ENCODE results near the gene EXOC1. TPM values are rescaled to one million over a fixed set of nuclear protein-coding genes. Genes with fewer than 3 reads are reported as not detected.
"Not testable (repeated sequence)": the region's sequence is repeated elsewhere in the genome, so short reads cannot be mapped to it uniquely, and the experiment has no call there.

The EXOC1 gene
- polyA plus RNA-seq, 6 donors from 2014 or later = 1.3 to 15.6 (median 12.3) TPM

DNA sequence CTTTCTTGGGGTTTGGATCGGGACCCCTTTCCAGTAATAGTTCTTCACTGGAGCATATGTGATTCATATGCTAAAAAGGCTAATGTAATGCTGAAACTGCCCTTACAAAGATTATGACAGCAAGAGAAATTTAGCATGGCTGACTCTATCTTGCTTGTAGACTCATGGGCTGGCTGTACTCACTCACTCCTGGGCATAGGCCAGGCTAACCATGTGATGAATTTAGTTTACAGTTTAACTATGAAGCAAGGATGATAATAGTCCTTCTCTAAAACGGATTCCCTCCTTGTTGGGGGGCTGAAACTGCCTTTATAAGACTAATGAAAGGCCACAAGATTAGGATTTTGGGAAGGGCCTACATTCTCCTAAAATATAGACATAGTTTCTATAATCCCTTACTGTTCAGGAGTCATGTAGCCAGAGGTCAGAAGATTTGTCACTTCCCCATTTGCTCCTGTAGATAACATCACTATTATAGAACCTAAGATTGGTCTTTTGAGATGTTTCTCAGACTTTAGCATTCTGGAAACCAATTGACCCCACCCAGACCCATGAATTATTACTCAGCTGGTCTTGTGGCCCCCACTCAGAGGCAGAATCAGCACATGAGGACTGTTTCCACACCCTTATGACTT lies 74.5 kb downstream of the EXOC1 start:
- no peaks in the 10 kb centered on the region for H3K9me3 Mint-ChIP-seq
- no peak overlapping the region for H3K4me3 Mint-ChIP-seq
- ATAC-seq (ENCODE audit: low read depth in 2 of 2) = no peak
- H3K36me3 Mint-ChIP-seq = no peaks in the 10 kb centered on the region
- peak overlapping the region in 1 of 6 donors; percentile 9 for H3K27ac Mint-ChIP-seq
- no peak for DNase-seq
- peaks cover 4 to 20% (median 11%) of the 10 kb centered on the region in 3 donors for H3K4me1 Mint-ChIP-seq
- no peaks in the 10 kb centered on the region for H3K27me3 Mint-ChIP-seq

- DNase-seq (no peak), ATAC-seq (ENCODE audit: low read depth in 2 of 2) (no peak)
- H3K27ac Mint-ChIP-seq = no peak overlapping the region
- no peaks in the 10 kb centered on the region for H3K27me3 Mint-ChIP-seq
- H3K36me3 Mint-ChIP-seq = no peaks in the 10 kb centered on the region
- H3K4me3 Mint-ChIP-seq = no peak overlapping the region
- H3K4me1 Mint-ChIP-seq = peaks cover 4 to 20% (median 6%) of the 10 kb centered on the region in 3 donors
- H3K9me3 Mint-ChIP-seq = peaks cover 0 to 3% (median 0%) of the 10 kb centered on the region in 7 donors
These were observed 75.4 kb downstream of the EXOC1 start for GRCh38 chr4:55928846-55929245.

DNA sequence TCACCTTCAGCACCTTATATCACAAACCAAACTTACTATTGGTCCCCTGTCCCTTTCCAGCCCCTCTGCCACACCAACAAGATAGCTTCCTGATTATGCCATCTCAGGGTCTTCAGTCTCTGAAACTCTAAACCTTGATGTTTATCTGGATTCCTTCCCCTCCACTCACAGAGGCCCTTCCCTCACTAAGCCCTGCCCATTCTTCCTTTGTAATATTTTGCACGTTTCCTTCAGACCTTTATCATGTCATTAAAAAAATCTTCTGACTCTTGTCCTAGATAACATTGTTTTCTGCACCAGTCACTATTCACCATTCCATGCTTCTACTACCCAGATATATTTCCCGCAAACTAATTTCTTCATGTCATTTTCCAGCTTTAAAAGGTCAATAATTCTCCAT lies 77.6 kb downstream of the EXOC1 start:
- peak overlapping the region in 1 of 8 donors; percentile 39 for H3K4me3 Mint-ChIP-seq
- DNase-seq (no peak), ATAC-seq (ENCODE audit: low read depth in 2 of 2) (no peak)
- H3K4me1 Mint-ChIP-seq = peaks cover 6 to 19% (median 7%) of the 10 kb centered on the region in 3 donors
- peaks cover under 1 to 5% of the 10 kb centered on the region in 2 donors for H3K36me3 Mint-ChIP-seq
- peaks cover 0 to 19% (median 4%) of the 10 kb centered on the region in 7 donors for H3K9me3 Mint-ChIP-seq
- no peaks in the 10 kb centered on the region for H3K27me3 Mint-ChIP-seq
- peak overlapping the region; percentile 3 to 75 (median 46) for H3K27ac Mint-ChIP-seq

DNA sequence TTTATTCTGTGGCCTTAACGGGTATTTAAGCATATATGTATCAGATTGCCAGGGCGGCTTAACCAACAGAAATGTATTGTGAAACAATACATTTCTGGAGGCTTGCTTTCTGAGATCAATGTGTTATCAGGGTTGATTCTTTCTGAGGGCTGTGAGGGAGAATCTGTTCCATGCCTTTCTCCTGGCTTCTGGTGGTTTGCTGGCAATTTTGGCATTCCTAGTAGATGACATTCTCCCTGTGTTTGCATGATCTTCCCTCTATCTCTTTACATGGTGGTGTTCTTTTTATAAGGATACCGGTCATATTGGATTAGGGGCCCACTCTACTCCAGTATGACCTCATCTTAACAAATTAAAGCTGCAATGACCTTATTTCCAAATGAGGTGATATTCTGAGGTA lies 78.4 kb downstream of the EXOC1 start:
- no peak for DNase-seq
- Mint-ChIP-seq H3K36me3 (peaks cover 5 to 6% of the 10 kb centered on the region in 2 donors), H3K4me1 (peaks cover 0 to 13% (median 7%) of the 10 kb centered on the region in 3 donors), H3K9me3 (peaks cover 0 to 27% (median 10%) of the 10 kb centered on the region in 7 donors), H3K4me3 (peak overlapping the region in 1 of 8 donors; percentile 10), H3K27ac (peak overlapping the region in 3 of 6 donors; percentile 30 to 70 (median 33)), H3K27me3 (no peaks in the 10 kb centered on the region)
- ATAC-seq (ENCODE audit: low read depth in 2 of 2) = no peak

- peaks cover 7 to 8% of the 10 kb centered on the region in 2 donors for H3K36me3 Mint-ChIP-seq
- H3K27me3 Mint-ChIP-seq = no peaks in the 10 kb centered on the region
- ATAC-seq (ENCODE audit: low read depth in 2 of 2) (no peak), DNase-seq (no peak)
- no peak overlapping the region for H3K4me3 Mint-ChIP-seq
- no peak overlapping the region for H3K27ac Mint-ChIP-seq
- H3K4me1 Mint-ChIP-seq = peaks cover 0 to 13% (median 7%) of the 10 kb centered on the region in 3 donors
- peaks cover 0 to 33% (median 14%) of the 10 kb centered on the region in 7 donors for H3K9me3 Mint-ChIP-seq
These were observed 79.1 kb downstream of the EXOC1 start for GRCh38 chr4:55932511-55932910.

DNA sequence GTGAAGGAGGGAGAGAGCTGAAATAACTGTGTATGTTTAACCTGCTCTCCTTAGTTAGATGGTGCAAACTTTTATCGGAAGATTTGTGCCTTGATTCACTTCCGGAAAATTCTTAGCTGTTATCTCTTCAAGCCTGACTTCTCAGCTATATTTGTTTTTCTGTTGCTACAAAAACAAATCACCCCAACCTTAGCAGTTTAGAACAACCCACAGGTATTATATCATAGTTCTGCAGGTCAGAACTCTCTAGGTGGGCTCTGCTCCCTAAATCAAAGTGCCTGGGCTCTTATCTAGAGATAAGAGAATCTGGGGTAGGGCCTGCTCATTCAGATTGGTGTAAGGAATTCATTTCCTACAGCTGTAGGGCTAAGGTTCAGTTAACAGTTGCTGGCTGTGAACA lies 80.2 kb downstream of the EXOC1 start:
- Mint-ChIP-seq H3K4me1 (peaks cover 3 to 16% (median 9%) of the 10 kb centered on the region in 3 donors), H3K36me3 (peaks cover 18 to 19% of the 10 kb centered on the region in 2 donors), H3K9me3 (peaks cover 0 to 42% (median 21%) of the 10 kb centered on the region in 7 donors), H3K27ac (no peak overlapping the region), H3K27me3 (no peaks in the 10 kb centered on the region), H3K4me3 (no peak overlapping the region)
- DNase-seq (no peak), ATAC-seq (ENCODE audit: low read depth in 2 of 2) (no peak)

GRCh38 chr4:55935907-55936306 lies 82.5 kb downstream of the EXOC1 start:
- DNase-seq; ATAC-seq (ENCODE audit: low read depth in 2 of 2); H3K27ac Mint-ChIP-seq; H3K4me3 Mint-ChIP-seq; H3K27me3 Mint-ChIP-seq: not testable (repeated sequence)
- peaks cover 0 to 55% (median 21%) of the 10 kb centered on the region in 7 donors for H3K9me3 Mint-ChIP-seq
- H3K36me3 Mint-ChIP-seq = peaks cover 34 to 40% of the 10 kb centered on the region in 2 donors
- peaks cover 12 to 16% (median 15%) of the 10 kb centered on the region in 3 donors for H3K4me1 Mint-ChIP-seq

- Mint-ChIP-seq H3K36me3 (peaks cover 34 to 40% of the 10 kb centered on the region in 2 donors), H3K27ac (peak overlapping the region in 4 of 6 donors; percentile 1 to 71 (median 43)), H3K4me1 (peaks cover 10 to 16% (median 11%) of the 10 kb centered on the region in 3 donors), H3K27me3 (no peaks in the 10 kb centered on the region), H3K9me3 (peaks cover 0 to 55% (median 21%) of the 10 kb centered on the region in 7 donors), H3K4me3 (peak overlapping the region in 5 of 8 donors; percentile 23 to 69 (median 37))
- no peak for DNase-seq
- no peak for ATAC-seq (ENCODE audit: low read depth in 2 of 2)
These were observed 85.0 kb downstream of the EXOC1 start for GRCh38 chr4:55938481-55938880.

DNA sequence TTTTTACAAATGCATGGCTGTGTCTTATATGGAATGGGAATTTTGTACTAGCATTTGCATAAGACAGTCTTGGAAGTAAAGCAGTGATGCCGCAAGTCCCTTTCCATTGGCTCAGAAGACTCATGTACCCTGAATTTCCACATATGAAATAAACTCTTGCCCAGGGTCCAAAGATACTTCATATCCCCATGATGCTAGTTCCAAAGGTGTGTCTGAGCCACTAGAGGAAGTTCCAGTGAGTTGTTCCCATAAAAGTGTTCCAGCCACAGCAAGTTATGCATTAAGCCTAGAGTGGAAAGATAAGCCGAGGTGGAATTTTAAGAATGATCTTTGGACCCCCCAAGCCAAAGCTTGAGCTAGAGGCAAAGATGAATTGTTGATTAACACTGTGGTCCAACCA lies 86.0 kb downstream of the EXOC1 start:
- peaks cover 37 to 47% of the 10 kb centered on the region in 2 donors for H3K36me3 Mint-ChIP-seq
- ATAC-seq (ENCODE audit: low read depth in 2 of 2) (no peak), DNase-seq (no peak)
- no peak overlapping the region for H3K4me3 Mint-ChIP-seq
- H3K9me3 Mint-ChIP-seq = peaks cover 0 to 50% (median 18%) of the 10 kb centered on the region in 7 donors
- no peaks in the 10 kb centered on the region for H3K27me3 Mint-ChIP-seq
- peak overlapping the region in 1 of 6 donors; percentile 6 for H3K27ac Mint-ChIP-seq
- H3K4me1 Mint-ChIP-seq = peaks cover 10 to 22% (median 17%) of the 10 kb centered on the region in 3 donors

GRCh38 chr4:55941881-55942396 lies 88.5 kb downstream of the EXOC1 start:
- DNase-seq (no peak), ATAC-seq (ENCODE audit: low read depth in 2 of 2) (no peak)
- Mint-ChIP-seq H3K4me1 (peaks cover 29 to 46% (median 42%) of the 10 kb centered on the region in 3 donors), H3K9me3 (peaks cover 0 to 30% (median 9%) of the 10 kb centered on the region in 7 donors), H3K36me3 (peaks cover 37 to 51% of the 10 kb centered on the region in 2 donors), H3K27ac (peak overlapping the region in 2 of 6 donors; percentile 12 to 69), H3K4me3 (no peak overlapping the region), H3K27me3 (no peaks in the 10 kb centered on the region)

DNA sequence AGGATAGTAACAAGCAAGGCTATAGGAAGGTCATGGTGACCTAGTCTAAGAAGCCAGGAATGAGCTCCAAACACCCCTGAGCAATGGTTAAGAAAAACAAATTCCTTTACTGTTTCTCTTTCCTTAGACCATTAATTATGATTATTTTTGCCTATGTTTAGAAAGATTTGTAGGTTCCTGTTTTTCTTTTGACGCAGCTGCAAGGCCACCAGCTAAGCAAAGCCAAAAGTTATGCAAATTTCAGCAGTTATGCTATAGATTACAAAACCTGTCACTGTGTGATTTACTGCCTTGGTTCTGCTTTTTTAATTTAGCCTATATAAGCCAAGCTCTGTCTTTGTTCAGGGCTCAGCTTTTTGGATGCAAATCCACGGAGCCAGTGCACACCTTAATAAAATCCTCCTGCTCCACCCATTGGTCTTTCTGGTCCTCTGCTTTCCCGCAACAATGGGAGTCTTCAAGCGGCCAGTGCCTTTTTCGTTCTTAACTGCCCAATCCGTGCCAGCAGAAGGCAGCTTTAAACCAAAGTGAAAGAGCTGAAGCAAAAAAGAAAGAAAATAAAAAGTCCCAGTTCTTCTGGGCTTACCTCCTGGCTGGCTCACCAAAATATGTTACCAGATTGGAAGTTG lies 93.9 kb downstream of the EXOC1 start:
- H3K4me1 Mint-ChIP-seq = peaks cover 40 to 63% (median 54%) of the 10 kb centered on the region in 3 donors

GRCh38 chr4:55947912-55948725 lies 94.7 kb downstream of the EXOC1 start:
- peak overlapping the region; percentile 91 to 99 (median 94) for H3K4me3 Mint-ChIP-seq
- H3K36me3 Mint-ChIP-seq = peaks cover 9 to 20% of the 10 kb centered on the region in 2 donors
- ATAC-seq (ENCODE audit: low read depth in 2 of 2) (peak; percentile 54 to 56), DNase-seq (peak; percentile 70)
- peaks cover 0 to 2% (median 0%) of the 10 kb centered on the region in 7 donors for H3K9me3 Mint-ChIP-seq
- H3K4me1 Mint-ChIP-seq = peaks cover 40 to 63% (median 54%) of the 10 kb centered on the region in 3 donors
- no peaks in the 10 kb centered on the region for H3K27me3 Mint-ChIP-seq
- peak overlapping the region; percentile 98 to 100 (median 100) for H3K27ac Mint-ChIP-seq

More for the DNA sequence above, 93.9 kb downstream of the EXOC1 start:
- H3K27me3 Mint-ChIP-seq = no peaks in the 10 kb centered on the region
- ATAC-seq (ENCODE audit: low read depth in 2 of 2) (peak; percentile 60), DNase-seq (peak; percentile 75)
- peaks cover 0 to 2% (median 0%) of the 10 kb centered on the region in 7 donors for H3K9me3 Mint-ChIP-seq
- peak overlapping the region; percentile 98 to 100 (median 100) for H3K27ac Mint-ChIP-seq
- H3K4me3 Mint-ChIP-seq = peak overlapping the region; percentile 91 to 99 (median 94)
- peaks cover 9 to 18% of the 10 kb centered on the region in 2 donors for H3K36me3 Mint-ChIP-seq
